ENCODE measurements around the gene DRD1.

DRD1 gene

GRCh38 chr5:175444060-175444904 lies at the start of gene DRD1:
Gene DRD1 (minus strand): TSS chr5:175444182. CDS start chr5:175443099, 1,083 bp downstream.
- TF ChIP-seq, protein P1, sequence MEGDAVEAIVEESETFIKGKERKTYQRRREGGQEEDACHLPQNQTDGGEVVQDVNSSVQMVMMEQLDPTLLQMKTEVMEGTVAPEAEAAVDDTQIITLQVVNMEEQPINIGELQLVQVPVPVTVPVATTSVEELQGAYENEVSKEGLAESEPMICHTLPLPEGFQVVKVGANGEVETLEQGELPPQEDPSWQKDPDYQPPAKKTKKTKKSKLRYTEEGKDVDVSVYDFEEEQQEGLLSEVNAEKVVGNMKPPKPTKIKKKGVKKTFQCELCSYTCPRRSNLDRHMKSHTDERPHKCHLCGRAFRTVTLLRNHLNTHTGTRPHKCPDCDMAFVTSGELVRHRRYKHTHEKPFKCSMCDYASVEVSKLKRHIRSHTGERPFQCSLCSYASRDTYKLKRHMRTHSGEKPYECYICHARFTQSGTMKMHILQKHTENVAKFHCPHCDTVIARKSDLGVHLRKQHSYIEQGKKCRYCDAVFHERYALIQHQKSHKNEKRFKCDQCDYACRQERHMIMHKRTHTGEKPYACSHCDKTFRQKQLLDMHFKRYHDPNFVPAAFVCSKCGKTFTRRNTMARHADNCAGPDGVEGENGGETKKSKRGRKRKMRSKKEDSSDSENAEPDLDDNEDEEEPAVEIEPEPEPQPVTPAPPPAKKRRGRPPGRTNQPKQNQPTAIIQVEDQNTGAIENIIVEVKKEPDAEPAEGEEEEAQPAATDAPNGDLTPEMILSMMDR (conservative IDR thresholded peaks at IDR 0.05; ENCODE audit: low read depth): peak; percentile 84
- POLR2A ChIA-PET (ENCODE audit: low non-redundant PET): no interaction called here
- no peak within 1 kb of the TSS for H3K27ac ChIP-seq
- CTCF ChIA-PET: interaction anchor here (0.5 to 2.1 kb wide), 10 partner anchors 20 to 519 kb away, joined by 3 to 15 read pairs (median 4); no protein-coding TSS in a partner anchor
- DNase-seq (ENCODE audit: low spot score): peak; percentile 61

DNA sequence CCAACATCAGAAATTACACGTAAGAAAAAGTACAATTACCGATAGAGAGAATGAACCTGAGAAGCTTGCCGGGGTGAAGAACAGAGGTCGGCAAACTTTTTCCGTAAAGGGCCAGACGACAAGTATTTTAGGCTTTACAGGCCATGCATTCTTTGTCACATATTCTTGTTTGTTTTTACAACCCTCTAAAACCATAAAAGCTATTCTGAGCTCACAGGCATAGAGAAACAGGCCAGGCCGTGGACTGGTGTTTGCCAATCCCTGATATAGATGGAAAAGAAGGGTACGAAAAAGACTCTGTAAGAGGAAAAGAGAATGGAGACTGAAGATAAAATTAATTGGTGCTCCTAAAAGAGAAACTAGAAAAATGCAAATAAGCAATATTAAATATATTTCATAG lies 49.7 kb upstream of the DRD1 start:
- TF ChIP-seq, protein P1 (conservative IDR thresholded peaks at IDR 0.05; ENCODE audit: low read depth): no peak
- H3K27ac ChIP-seq: no peak overlapping the region
- ChIA-PET CTCF (no interaction called here), POLR2A (ENCODE audit: low non-redundant PET) (no interaction called here)
- DNase-seq (ENCODE audit: low spot score): no peak

GRCh38 chr5:175493260-175493659 lies 49.3 kb upstream of the DRD1 start:
- H3K27ac ChIP-seq: no peak overlapping the region
- ChIA-PET POLR2A (ENCODE audit: low non-redundant PET) (no interaction called here), CTCF (no interaction called here)
- TF ChIP-seq, protein P1 (conservative IDR thresholded peaks at IDR 0.05; ENCODE audit: low read depth): no peak
- no peak for DNase-seq (ENCODE audit: low spot score)

GRCh38 chr5:175491223-175491622 lies 47.2 kb upstream of the DRD1 start:
- POLR2A ChIA-PET (ENCODE audit: low non-redundant PET): no interaction called here
- CTCF ChIA-PET: interaction anchor here (0.7 to 0.9 kb wide), 3 partner anchors 22 to 910 kb away, joined by 3 to 5 read pairs (median 5); no protein-coding TSS in a partner anchor
- TF ChIP-seq, protein P1 (conservative IDR thresholded peaks at IDR 0.05; ENCODE audit: low read depth): no peak
- no peak for DNase-seq (ENCODE audit: low spot score)
- H3K27ac ChIP-seq: no peak overlapping the region

GRCh38 chr5:175489693-175490443 lies 45.9 kb upstream of the DRD1 start:
- TF ChIP-seq, protein P1 (conservative IDR thresholded peaks at IDR 0.05; ENCODE audit: low read depth): no peak
- no peak for DNase-seq (ENCODE audit: low spot score)
- ChIA-PET POLR2A (ENCODE audit: low non-redundant PET) (no interaction called here), CTCF (interaction anchor here (0.7 kb wide), 2 partner anchors 44 to 537 kb away, joined by 3 to 5 read pairs; no protein-coding TSS in a partner anchor)
- H3K27ac ChIP-seq: no peak overlapping the region

DNA sequence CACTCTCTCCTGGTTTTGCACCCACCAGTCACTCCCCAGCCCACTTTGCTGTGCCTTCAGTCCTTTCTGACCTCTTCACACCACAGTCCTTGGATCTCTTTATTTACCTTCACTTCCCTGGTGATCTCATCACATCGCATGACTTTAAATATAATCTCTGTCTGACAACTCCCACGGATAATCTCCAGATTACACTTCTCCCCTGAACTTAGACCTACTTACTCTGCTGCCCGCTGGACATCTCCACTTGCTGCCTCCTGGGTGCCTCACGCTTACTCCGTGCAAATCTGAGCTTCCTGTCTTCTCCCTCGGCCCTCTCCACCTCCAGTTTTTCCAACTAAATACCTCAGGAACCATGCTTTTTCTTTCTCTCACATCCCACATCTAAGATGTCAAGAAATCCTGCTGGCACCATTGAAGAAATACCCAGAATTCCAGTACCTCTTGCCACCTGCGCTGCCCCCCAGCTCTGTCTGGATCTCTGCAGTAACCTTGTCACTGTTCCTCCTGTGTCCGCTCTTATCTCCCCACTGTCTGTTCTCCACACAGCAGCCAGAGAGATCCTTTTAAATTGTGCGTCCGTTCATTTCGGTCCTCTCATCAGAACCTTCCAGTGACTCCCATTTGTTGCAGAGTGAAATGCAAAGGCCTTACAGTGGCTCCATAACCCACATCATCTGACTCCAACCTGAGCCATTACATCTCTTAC lies 43.7 kb upstream of the DRD1 start:
- DNase-seq (ENCODE audit: low spot score): no peak
- CTCF ChIA-PET: interaction anchor here (0.7 kb wide), 1 partner anchor 47 kb away, joined by 3 read pairs; no protein-coding TSS in a partner anchor
- POLR2A ChIA-PET (ENCODE audit: low non-redundant PET): interaction anchor here (1.1 kb wide), 1 partner anchor 10 kb away, joined by 3 read pairs; the partner anchor contains the start of gene SFXN1
- TF ChIP-seq, protein P1 (conservative IDR thresholded peaks at IDR 0.05; ENCODE audit: low read depth): no peak
- H3K27ac ChIP-seq: no peak overlapping the region

Measured in RWPE1 (cell line).